ENCODE data around the gene TNNI3. TPM values are rescaled to one million over a fixed set of nuclear protein-coding genes. Genes with fewer than 3 reads are reported as not detected.

TNNI3 gene
- total and polyA plus RNA-seq, 9 of the 15 experiments (the other 6 are each of a cell fraction or from before 2014, with no cell fraction given), result 4.7 to 158 (median 42.0) TPM

DNA sequence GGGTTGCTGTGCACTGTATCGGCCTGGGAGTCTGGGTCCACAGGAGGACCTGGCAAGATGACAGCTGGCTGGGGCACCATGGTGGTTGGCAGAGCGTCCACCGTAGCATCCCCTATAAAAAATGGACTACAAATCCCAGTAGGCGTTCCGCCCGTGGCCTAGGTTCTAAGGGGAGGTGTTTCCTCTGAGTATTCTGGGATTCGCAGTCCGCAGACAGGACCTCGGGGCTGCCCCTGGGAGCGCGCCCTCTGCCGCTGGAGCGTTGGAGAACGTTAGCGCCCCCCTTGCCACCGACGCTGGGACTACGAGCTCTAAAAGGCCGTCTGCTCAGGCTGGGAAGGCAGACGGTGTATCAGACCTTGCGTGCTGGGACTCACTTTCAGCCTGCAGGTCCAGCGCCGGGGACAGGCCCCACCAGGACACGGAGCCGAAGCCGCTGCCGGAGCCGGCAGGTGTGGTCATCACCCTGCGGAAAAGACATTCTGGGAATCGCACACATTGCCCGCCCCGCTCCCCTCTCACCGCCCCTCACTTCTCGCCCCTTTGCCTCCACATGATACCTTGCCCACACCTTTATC lies 8.5 kb upstream of the TNNI3 start (continued):
- TF ChIP-seq, protein P1, sequence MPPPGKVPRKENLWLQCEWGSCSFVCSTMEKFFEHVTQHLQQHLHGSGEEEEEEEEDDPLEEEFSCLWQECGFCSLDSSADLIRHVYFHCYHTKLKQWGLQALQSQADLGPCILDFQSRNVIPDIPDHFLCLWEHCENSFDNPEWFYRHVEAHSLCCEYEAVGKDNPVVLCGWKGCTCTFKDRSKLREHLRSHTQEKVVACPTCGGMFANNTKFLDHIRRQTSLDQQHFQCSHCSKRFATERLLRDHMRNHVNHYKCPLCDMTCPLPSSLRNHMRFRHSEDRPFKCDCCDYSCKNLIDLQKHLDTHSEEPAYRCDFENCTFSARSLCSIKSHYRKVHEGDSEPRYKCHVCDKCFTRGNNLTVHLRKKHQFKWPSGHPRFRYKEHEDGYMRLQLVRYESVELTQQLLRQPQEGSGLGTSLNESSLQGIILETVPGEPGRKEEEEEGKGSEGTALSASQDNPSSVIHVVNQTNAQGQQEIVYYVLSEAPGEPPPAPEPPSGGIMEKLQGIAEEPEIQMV (tag; conservative IDR thresholded peaks at IDR 0.05; ENCODE audit: low read depth), result no peak
- TF ChIP-seq CREB5 (CRISPR knock-in tag; IDR thresholded peaks at IDR 0.05) (no peak), NR2C2 (CRISPR knock-in tag; IDR thresholded peaks at IDR 0.05) (no peak), NR2C2 (tag; IDR thresholded peaks at IDR 0.05) (peak; percentile 70; the same call in 1 of the 2 replicates), HMG20B (CRISPR knock-in tag; IDR thresholded peaks at IDR 0.05) (no peak), TRIM24 (IDR thresholded peaks at IDR 0.05) (no peak), TBL1XR1 (IDR thresholded peaks at IDR 0.05; ENCODE audit: low read length in 2 of 2) (no peak), PURB (CRISPR knock-in tag; IDR thresholded peaks at IDR 0.05; ENCODE audit: low read depth) (no peak), CBFA2T3 (IDR thresholded peaks at IDR 0.05) (no peak), NCOA1 (IDR thresholded peaks at IDR 0.05; ENCODE audit: low read depth) (no peak), ATF7 (IDR thresholded peaks at IDR 0.05) (no peak; the same call in 1 of the 2 replicates), ZBTB49 (CRISPR knock-in tag; IDR thresholded peaks at IDR 0.05; ENCODE audit: borderline replicate concordance) (no peak), POU5F1 (IDR thresholded peaks at IDR 0.05; ENCODE audit: borderline replicate concordance, low read depth, low read length, partially characterized antibody) (no peak), KDM1A (IDR thresholded peaks at IDR 0.05) (no peak), DDX20 (tag; IDR thresholded peaks at IDR 0.05; ENCODE audit: low read depth) (no peak), ZC3H8 (IDR thresholded peaks at IDR 0.05) (no peak), STAT5A (IDR thresholded peaks at IDR 0.05; ENCODE audit: borderline replicate concordance, low read length) (no peak; the same call in 1 of the 2 replicates), ZC3H11A (IDR thresholded peaks at IDR 0.05; ENCODE audit: low read depth, low read length) (no peak), NFYB (IDR thresholded peaks at IDR 0.05; ENCODE audit: extremely low read depth, insufficient read length) (no peak), NFIC (IDR thresholded peaks at IDR 0.05) (no peak)
- TF ChIP-seq, protein P2, sequence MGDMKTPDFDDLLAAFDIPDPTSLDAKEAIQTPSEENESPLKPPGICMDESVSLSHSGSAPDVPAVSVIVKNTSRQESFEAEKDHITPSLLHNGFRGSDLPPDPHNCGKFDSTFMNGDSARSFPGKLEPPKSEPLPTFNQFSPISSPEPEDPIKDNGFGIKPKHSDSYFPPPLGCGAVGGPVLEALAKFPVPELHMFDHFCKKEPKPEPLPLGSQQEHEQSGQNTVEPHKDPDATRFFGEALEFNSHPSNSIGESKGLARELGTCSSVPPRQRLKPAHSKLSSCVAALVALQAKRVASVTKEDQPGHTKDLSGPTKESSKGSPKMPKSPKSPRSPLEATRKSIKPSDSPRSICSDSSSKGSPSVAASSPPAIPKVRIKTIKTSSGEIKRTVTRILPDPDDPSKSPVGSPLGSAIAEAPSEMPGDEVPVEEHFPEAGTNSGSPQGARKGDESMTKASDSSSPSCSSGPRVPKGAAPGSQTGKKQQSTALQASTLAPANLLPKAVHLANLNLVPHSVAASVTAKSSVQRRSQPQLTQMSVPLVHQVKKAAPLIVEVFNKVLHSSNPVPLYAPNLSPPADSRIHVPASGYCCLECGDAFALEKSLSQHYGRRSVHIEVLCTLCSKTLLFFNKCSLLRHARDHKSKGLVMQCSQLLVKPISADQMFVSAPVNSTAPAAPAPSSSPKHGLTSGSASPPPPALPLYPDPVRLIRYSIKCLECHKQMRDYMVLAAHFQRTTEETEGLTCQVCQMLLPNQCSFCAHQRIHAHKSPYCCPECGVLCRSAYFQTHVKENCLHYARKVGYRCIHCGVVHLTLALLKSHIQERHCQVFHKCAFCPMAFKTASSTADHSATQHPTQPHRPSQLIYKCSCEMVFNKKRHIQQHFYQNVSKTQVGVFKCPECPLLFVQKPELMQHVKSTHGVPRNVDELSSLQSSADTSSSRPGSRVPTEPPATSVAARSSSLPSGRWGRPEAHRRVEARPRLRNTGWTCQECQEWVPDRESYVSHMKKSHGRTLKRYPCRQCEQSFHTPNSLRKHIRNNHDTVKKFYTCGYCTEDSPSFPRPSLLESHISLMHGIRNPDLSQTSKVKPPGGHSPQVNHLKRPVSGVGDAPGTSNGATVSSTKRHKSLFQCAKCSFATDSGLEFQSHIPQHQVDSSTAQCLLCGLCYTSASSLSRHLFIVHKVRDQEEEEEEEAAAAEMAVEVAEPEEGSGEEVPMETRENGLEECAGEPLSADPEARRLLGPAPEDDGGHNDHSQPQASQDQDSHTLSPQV (IDR thresholded peaks at IDR 0.05), result no peak; the same call in 1 of the 2 replicates
